HCT116 (cell line): ENCODE data around the gene NDUFB8.

ENCODE experiments used
- CBX3 ChIP-seq: IDR thresholded peaks from 2 replicates; pipeline ENCODE4 v1.6.1; 2012; ENCODE audit warnings: low read depth
- CTCF ChIP-seq, 3 experiments: fragments of 200-600 bp in 1 of 3; sonication (generic) in 1 of 3; IDR thresholded peaks in 2 of 3; conservative IDR thresholded peaks in 1 of 3; 2 replicates each; pipeline ENCODE4 v1.5.1; 2012 to 2017; ENCODE audit warnings: low read depth in 2 of 3, low read length in 2 of 3, antibody characterized with exemption in 1 of 3, borderline replicate concordance in 1 of 3, control low read depth in 1 of 3, mild to moderate bottlenecking in 1 of 3, mixed read lengths in 1 of 3, mixed run types in 1 of 3, moderate library complexity in 1 of 3; ENCODE audit not compliant: insufficient read depth in 1 of 3
- EZH2 ChIP-seq: fragments of 200-600 bp; sonication (generic); IDR thresholded peaks from 2 replicates; pipeline ENCODE4 v1.6.1; 2017; ENCODE audit warnings: antibody characterized with exemption, mixed run types
- EZH2phosphoT487 ChIP-seq: fragments of 200-600 bp; IDR thresholded peaks from 2 replicates; pipeline ENCODE4 v1.6.1; 2018; ENCODE audit warnings: antibody characterized with exemption, borderline replicate concordance
- FOSL1 ChIP-seq: IDR thresholded peaks from 2 replicates; pipeline ENCODE4 v1.6.1; 2012; ENCODE audit warnings: low read depth
- JUND ChIP-seq: IDR thresholded peaks from 2 replicates; pipeline ENCODE4 v1.6.1; 2012
- POLR2A ChIP-seq: IDR thresholded peaks from 2 replicates; pipeline ENCODE4 v1.7.0; 2011; ENCODE audit warnings: borderline replicate concordance; ENCODE audit not compliant: insufficient read depth, insufficient read length; ENCODE audit errors: extremely low read depth
- POLR2AphosphoS5 ChIP-seq: IDR thresholded peaks from 2 replicates; pipeline ENCODE4 v1.6.1; 2011; ENCODE audit warnings: mild to moderate bottlenecking, low read depth, low read length, moderate library complexity
- RAD21 ChIP-seq: IDR thresholded peaks from 2 replicates; pipeline ENCODE4 v1.6.1; 2012; ENCODE audit warnings: low read depth, mild to moderate bottlenecking
- SIN3A ChIP-seq: IDR thresholded peaks from 2 replicates; pipeline ENCODE4 v1.6.1; 2012; ENCODE audit warnings: low read depth
- YY1 ChIP-seq: IDR thresholded peaks from 2 replicates; pipeline ENCODE4 v1.6.1; 2011; ENCODE audit warnings: low read length, low read depth, moderate library complexity, mild to moderate bottlenecking; ENCODE audit not compliant: insufficient replicate concordance; ENCODE audit errors: extremely low read depth
- ZBTB33 ChIP-seq: IDR thresholded peaks from 2 replicates; pipeline ENCODE4 v1.6.1; 2011; ENCODE audit warnings: mild to moderate bottlenecking, low read length, moderate library complexity; ENCODE audit not compliant: insufficient replicate concordance; ENCODE audit errors: extremely low read depth
- ZNF274 ChIP-seq: fragments of 200-500 bp; sonication (Bioruptor generic); IDR thresholded peaks from 2 replicates; pipeline ENCODE4 v1.6.1; 2014; ENCODE audit warnings: mild to moderate bottlenecking, low read depth, low read length, inconsistent platforms

DNA sequence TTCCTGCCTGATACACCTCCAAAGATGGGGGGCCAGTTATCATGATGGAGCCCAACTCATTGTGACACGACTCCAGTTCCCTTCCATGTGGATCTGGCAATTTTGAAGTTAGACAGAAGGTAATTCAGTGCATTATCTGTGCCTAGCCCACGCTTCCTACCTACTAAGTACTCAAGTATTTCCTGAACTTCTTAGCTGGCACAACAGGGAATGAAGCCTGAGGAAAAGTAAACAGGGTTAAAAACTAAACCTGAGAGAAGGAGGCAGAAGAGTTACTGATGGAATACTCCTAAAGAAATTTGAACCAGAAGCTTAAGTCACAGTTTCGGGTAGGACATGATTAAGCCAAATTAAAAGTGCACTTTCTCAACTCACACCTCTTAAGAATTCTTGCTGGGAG lies 8.9 kb downstream of the NDUFB8 start:
- TF ChIP-seq EZH2 (no peak), CTCF (IDR thresholded peaks at IDR 0.05 in 2 of 3, conservative IDR thresholded peaks at IDR 0.05 in 1 of 3; ENCODE audit: borderline replicate concordance in 1 of 3, insufficient read depth in 1 of 3, low read depth in 2 of 3, low read length in 2 of 3) (no peak), FOSL1 (no peak), YY1 (no peak), EZH2phosphoT487 (no peak), RAD21 (no peak), JUND (no peak), ZNF274 (no peak), POLR2A (no peak), CBX3 (no peak), ZBTB33 (no peak), SIN3A (no peak), POLR2AphosphoS5 (no peak)
